Right atrium auricular region (tissue), 2 donors: ENCODE data around the gene DISP3. TPM values are rescaled to one million over a fixed set of nuclear protein-coding genes. Genes with fewer than 3 reads are reported as not detected.

Experiments
- DNase-seq: peaks from one replicate; pipeline ENCODE4 v3.0.0-alpha.2; 2019; ENCODE audit warnings: low spot score
- H3K27ac ChIP-seq, 2 donors: fragments of 200-600 bp; sonication (generic); 1 replicate in 1 of 2; 2 replicates in 1 of 2; pipeline ENCODE4 v1.5.1; 2016 to 2019
- H3K27me3 ChIP-seq, 2 donors: fragments of 200-600 bp; sonication (generic); one replicate each; pipeline versions ENCODE4 v1.5.1 to v1.6.0; 2017 to 2019
- H3K36me3 ChIP-seq: fragments of 200-600 bp; sonication (generic); one replicate; pipeline ENCODE4 v1.5.1; 2016
- H3K4me1 ChIP-seq, 2 donors: fragments of 200-600 bp; sonication (generic); one replicate each; pipeline versions ENCODE4 v1.5.1 to v1.6.0; 2017 to 2019
- H3K4me3 ChIP-seq, 2 donors: fragments of 200-600 bp; sonication (generic); 1 replicate in 1 of 2; 2 replicates in 1 of 2; pipeline ENCODE4 v1.5.1; 2017 to 2019; ENCODE audit warnings: mild to moderate bottlenecking in 1 of 2, moderate library complexity in 1 of 2
- H3K9me3 ChIP-seq, 2 donors: fragments of 200-600 bp; sonication (generic); one replicate each; pipeline ENCODE4 v1.5.1; 2019
- CTCF ChIP-seq, 2 donors: fragments of 200-600 bp; sonication (generic); IDR thresholded peaks; one replicate each; pipeline ENCODE4 v1.5.1; 2019; ENCODE audit warnings: antibody characterized with exemption in 2 of 2
- total RNA-seq, 2 donors: library from RNA; depleted of rRNA; stranded (reverse); fragments of >200 nt; gene quantifications; one replicate each; pipeline ENCODE4 v1.1.0, GENCODE V29; 2016

DISP3 gene
- total RNA-seq, 2 donors from 2014 or later: 0.16 TPM; not detected in 1

- no peaks in the 10 kb centered on the region for H3K9me3 ChIP-seq
- H3K36me3 ChIP-seq: no peaks in the 10 kb centered on the region
- no peak overlapping the region for H3K4me3 ChIP-seq
- no peaks in the 10 kb centered on the region for H3K27me3 ChIP-seq
- no peak for TF ChIP-seq CTCF (IDR thresholded peaks at IDR 0.05)
- no peak for DNase-seq
- no peak overlapping the region for H3K27ac ChIP-seq
- H3K4me1 ChIP-seq: no peaks in the 10 kb centered on the region
These were observed 58.4 kb downstream of the DISP3 start for GRCh38 chr1:11537380-11537764.

GRCh38 chr1:11537854-11538591 is 59.1 kb downstream of the DISP3 start:
- Histone ChIP-seq H3K4me1 (no peaks in the 10 kb centered on the region), H3K9me3 (no peaks in the 10 kb centered on the region), H3K36me3 (no peaks in the 10 kb centered on the region), H3K27me3 (no peaks in the 10 kb centered on the region), H3K27ac (no peak overlapping the region), H3K4me3 (no peak overlapping the region)
- TF ChIP-seq CTCF (IDR thresholded peaks at IDR 0.05): no peak
- DNase-seq: no peak

DNA sequence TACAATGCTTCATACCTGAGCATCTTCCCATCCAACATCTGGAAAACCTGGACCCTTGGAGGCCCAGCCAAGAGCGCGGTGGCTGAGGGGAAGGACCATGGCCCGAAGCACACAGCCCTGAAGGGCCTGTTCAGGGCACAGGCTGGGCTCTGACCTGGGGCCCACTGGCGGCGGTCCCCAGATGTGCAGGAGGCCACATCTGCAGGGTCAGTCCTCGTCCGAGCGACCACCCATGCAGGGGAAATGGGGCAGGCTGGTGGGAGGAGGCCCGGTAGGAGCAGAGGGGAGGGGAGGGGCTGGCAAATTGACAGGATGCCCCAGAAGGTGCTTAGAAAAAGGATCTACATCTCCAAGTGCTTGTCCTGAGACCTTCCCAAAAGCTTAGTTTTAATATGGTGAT is 59.9 kb downstream of the DISP3 start:
- DNase-seq: no peak
- H3K4me3 ChIP-seq: no peak overlapping the region
- no peaks in the 10 kb centered on the region for H3K27me3 ChIP-seq
- no peaks in the 10 kb centered on the region for H3K36me3 ChIP-seq
- no peaks in the 10 kb centered on the region for H3K9me3 ChIP-seq
- H3K27ac ChIP-seq: no peak overlapping the region
- H3K4me1 ChIP-seq: no peaks in the 10 kb centered on the region
- TF ChIP-seq CTCF (IDR thresholded peaks at IDR 0.05): no peak

- no peak overlapping the region for H3K27ac ChIP-seq
- TF ChIP-seq CTCF (IDR thresholded peaks at IDR 0.05): no peak
- no peak for DNase-seq
- H3K4me3 ChIP-seq: no peak overlapping the region
- H3K36me3 ChIP-seq: no peaks in the 10 kb centered on the region
- H3K27me3 ChIP-seq: no peaks in the 10 kb centered on the region
- no peaks in the 10 kb centered on the region for H3K9me3 ChIP-seq
- no peaks in the 10 kb centered on the region for H3K4me1 ChIP-seq
These were observed 61.2 kb downstream of the DISP3 start for GRCh38 chr1:11539850-11540772.

GRCh38 chr1:11540773-11541160 is 61.8 kb downstream of the DISP3 start:
- H3K27ac ChIP-seq: no peak overlapping the region
- no peak for TF ChIP-seq CTCF (IDR thresholded peaks at IDR 0.05)
- no peaks in the 10 kb centered on the region for H3K9me3 ChIP-seq
- no peak for DNase-seq
- H3K4me3 ChIP-seq: no peak overlapping the region
- H3K4me1 ChIP-seq: no peaks in the 10 kb centered on the region
- H3K27me3 ChIP-seq: no peaks in the 10 kb centered on the region
- H3K36me3 ChIP-seq: no peaks in the 10 kb centered on the region
